Measurements from ENCODE around the gene MRPL36.
"Not testable (repeated sequence)": the region's sequence is repeated elsewhere in the genome, so short reads cannot be mapped to it uniquely, and the experiment has no call there.

The MRPL36 gene

DNA sequence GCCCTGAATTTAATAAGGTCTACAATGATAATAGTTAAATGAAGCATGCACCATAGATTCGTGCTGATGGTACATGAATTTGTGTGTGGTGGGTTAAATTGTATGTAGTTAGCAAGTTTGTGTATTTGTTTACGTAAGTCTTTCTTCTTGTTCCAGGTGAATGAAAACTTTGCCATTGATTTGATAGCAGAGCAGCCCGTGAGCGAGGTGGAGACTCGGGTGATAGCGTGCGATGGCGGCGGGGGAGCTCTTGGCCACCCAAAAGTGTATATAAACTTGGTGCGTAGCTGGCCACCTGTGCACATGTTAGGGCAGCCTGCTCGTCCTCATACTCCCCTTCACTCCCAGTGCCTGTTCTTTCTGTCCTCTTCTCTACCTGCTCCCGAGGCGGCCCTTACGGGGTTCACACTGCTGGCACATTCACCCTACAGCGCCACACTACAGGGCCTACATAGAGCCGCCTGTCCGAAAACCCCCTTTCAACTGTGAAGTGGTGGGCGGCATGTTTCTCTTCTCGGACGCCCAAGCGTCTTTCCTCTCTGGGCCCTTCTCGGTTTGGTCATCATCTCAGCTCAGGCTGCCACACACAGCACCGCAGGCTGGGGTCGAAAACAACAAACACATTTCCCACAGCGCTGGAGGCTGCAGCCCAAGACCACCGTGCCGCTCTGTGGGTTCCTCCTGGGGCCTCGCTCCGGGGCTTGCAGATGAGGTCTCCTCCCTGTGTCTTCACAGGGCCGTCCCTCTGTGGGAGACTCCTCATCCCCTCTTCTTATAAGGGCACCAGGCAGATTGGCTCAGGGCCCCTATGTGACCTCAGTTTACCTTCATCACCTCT, 14.8 kb upstream of the MRPL36 start:
- no peak for DNase-seq

DNA sequence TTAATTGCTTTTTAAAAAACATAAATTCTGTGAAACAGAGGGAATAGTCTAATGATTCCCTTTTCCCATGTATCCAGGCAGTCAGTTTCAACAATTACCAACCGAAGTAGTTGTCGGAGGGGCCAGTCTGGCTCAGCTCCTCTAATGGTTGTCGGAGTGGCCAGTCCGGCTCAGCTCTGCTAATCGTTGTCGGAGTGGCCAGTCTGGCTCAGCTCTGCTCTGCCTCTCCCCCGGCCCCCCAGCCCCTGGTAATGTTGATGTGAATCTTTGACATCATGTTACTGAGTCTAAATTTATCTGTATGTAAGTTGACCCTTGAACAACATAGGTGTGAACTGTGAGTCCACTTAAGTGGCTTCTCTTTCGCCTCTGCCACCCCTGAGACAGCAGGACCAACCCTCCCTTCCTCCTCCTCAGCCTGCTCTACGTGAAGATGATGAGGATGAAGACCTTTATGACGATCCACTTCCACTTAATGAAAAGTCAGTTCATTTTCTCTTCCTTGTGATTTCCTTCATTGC, 11.0 kb upstream of the MRPL36 start:
- no peak for DNase-seq

DNA sequence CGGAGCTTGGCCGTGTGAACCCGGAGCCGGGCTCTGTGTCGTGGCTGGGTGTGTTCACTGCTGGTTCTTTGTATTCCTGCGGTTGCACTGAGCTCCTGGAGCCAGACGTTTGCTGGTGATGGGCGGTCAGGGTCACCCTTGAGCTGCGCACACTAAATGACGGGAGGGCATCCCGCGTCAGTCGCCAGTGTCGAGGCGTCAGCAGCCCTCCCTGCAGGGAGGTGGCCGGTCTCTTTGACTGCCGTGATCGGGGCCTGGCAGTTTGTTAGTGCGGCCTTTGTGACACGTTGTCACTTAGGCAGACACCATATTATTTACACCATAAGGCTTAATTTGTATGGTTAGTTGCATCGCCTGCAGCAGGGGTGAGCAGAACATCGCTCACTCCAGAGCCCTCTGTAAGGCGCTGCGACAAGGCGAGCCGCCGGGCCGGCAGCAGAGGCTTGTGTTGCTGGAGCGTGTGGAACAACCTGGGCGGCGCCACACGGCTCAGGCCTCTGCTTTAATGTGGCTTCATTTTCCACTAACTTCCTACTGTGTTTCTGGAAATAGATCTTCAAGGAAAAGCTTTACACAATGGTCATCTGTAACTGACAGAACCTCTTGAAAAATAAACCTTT, 9.9 kb upstream of the MRPL36 start:
- DNase-seq = no peak

DNA sequence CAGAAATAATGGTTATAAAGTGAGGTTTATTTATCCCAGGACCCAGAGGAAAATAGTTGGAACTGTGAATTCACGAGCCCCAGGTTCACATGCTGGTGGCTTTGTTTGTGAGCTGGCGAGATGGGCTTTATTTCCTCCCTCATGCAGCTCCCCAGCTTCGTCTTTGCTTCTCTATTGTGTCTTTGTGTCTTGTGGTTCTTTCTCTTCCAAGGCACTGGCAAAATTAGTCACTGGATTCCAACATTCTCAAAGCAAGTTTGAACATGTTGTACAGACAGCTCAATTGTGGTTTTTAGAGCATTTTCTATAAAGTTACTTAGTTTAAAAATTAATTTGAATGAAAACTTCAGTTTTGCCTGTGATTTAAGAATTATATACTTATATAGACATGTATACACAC, 8.8 kb upstream of the MRPL36 start:
- no peak for DNase-seq

DNA sequence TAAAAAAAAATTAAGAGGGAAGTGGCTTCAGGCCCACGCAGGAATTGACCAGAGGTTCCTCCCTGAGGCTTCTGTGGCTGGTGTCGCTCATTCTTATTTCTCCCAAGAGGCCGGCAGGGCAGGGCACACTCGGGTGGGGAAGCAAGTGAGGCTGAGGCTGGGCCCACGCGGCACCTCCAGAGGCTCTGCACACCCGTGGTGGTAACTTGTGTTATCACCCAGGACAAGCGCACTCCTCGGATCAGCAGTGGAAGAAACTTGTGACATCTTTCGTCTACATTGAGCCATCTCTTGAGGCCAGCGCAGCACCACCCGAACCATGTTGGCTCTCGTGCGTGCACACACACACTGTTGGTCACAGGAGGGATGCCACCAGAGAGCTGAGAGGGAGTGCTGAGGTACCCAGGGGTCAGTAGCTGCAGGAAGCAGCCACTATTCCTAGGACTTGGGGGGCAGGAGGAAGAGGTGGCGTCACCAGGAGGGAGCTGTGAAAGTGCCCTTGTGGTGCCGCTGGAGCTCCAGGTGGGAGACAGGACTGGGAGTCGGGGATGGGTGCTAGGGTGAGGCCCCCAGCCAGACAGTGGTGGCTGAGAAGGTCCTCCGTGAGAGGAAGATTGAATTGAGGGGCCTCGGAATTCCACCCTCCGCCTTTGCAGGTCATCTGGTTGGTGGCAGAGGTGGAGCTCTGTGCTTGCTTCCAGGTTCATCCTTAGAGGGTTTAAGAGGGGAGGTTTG, 8.0 kb upstream of the MRPL36 start:
- DNase-seq = no peak

DNA sequence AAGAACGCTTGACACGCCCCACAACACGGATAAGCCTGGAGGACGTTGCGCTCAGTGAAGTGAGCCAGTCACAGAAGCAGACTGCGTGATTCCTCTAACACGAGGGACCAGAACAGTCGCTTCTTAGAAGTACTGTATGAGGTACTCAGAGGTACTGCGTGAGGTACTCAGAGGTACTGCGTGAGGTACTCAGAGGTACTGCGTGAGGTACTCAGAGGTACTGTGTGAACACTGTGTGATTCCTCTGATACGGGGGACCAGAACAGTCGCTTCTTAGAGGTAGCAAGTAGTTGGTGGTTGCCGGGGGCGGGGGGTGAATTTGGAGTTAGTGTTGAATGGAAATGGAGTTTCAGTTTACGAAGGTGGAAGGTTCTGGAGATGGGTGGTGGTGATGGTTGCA, 7.3 kb upstream of the MRPL36 start:
- DNase-seq = no peak

DNA sequence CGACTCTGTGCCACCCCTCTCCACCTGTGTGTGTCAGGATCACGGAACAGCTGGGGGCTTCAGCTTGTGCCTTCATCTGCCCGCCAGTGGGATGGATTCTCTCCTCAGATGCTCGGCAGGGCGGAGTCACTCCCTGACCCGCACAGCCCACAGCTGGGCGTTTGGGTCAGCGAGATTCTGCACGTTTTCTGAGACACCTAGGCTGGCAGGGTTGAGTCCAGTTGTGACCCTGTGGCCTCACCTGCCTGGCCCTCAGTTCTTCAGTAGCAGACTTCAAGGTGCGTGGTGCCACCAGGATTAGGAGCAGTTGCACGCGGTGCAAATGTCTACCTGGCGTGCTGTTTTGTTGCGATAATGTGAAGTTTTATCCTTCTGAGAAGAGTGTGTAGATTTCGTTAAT, 6.6 kb upstream of the MRPL36 start:
- DNase-seq = no peak

DNA sequence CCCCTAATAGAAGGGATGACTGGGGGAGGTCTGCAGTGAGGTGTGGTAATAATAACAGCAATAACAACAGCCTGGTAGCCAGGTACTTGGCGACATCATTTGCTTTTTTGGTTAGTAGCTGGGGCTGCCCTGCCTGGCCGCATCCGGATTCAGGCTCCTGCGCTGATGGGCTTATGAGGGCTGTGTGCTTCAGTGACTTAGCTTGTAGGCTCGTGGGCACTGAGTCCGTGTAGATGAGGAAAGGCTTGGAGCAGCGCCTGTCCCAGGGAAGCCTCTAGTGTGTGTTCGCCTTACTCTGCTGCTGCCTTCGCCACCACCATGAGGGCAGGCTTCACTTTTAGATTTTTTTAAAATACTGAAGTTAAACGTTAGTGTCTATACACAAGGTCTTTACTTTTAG, 6.1 kb upstream of the MRPL36 start:
- DNase-seq = no peak

DNA sequence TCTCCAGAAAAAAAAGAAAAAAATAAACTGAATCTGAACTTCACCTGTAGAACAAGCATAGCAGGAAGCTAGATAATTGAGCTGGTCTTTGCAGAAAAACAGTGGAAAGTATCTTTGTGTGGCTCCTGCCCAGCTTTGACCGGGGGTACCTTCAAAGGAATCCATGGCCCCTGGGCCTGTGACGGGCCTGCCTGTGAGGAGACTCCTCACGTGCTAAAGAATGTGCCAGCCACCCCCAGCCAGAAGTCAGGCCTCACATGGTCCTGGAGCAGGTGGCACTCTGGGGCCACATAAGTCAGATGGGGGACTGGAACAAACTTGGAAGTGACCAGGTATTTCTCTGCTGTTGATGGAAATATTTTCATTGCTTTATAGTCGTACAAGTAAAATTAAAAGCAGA, 5.7 kb upstream of the MRPL36 start:
- no peak for DNase-seq

DNA sequence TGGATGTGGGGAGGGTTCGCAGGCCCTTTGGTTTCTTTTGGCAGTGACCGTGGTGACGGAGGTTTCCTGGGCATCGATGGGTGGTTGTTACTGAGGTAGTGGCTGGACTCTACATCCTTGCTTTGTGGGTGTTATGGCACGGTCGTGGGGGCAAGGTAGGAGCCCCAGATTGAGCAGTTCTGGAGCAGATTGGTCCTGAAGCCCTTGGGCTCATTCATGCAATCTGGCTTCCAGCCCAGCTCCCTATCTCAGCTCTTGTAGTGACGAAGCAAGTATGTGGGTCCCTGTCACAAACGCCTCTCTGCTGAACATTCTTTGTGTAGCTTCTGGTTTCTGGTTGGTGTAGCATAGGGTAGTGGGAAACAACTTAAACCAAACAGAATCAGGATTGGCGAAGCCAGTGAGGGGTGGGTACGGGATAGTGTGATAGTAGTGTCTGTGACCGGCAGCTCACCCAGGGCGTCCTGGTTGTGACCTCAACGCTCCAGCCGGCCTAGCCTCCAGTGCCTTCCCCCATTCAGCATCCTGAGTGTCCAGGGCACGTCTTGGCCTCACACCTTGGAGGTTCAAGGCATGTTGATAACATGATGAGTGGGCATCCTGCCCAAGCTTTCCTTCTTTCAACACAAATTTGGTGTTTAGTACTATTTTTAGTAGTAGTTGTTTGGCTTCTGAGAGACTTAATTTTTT, 4.5 kb upstream of the MRPL36 start:
- DNase-seq = no peak

DNA sequence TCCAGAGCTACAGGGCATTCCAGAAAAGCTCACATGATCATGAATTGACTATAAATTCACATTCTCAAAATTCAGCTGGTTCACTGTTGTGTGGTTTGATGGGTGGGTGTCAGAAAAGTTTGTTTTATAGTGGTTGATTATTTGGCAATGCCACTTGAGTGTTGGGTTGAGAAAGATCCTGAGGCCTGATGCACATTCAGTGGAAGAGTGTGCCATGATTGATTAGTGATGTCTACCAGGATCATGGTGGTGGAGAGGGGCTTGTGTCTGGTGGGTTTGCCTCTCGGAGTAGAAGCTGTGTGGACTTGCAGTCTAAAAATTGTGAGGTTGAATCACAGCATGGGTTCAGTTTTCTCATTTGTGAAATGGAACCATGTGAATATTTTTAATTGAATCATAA, 3.6 kb upstream of the MRPL36 start:
- DNase-seq = no peak

DNA sequence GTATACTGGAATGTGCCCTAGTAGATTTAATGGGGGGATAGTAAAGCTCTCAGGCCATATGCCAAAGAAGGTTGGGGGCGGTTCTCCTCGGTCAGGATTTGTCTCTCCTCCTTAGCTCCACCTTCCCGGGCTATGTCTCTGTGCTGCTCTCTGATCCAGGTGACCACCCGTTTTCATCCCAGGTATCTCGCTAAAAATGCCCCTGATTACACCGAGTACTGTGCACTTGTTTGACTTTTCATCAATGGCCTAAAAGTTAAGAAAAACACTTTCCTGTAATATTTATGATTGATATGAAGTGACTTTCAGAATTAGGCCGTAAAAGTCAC, 2.3 kb upstream of the MRPL36 start:
- no peak for DNase-seq

DNA sequence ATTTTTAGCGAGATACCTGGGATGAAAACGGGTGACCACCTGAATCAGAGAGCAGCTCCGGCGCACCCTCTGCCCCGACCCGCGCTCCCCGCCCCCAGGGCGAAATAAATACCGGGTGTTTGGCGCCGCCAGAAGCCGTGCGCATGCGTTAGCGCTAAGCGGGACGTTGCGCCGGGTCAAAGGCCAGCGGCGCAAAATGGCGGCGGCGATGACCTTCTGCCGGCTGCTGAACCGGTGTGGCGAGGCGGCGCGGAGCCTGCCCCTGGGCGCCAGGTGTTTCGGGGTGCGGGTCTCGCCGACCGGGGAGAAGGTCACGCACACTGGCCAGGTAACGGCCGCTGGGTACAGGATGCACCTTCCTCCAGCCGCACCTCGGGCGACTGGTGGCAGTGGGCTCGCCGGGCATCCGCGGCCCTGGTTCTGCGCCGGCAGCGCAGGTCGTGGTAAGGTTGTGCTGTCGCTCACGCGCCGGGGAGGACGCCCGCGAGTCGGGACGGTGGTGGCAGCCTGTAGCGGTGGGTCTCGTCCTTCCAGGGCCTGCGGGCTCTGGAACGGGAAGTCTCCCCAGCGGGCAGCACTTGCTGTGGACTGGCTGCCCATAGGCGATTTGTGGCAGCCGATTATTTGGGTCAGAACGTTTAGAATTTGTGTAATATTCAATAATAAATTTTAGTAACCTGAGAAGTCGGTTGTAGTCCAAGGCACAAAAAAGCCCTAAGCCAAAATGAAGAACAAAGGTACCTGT, 1.8 kb upstream of the MRPL36 start, which contains the start of gene NDUFS6:
Gene NDUFS6, plus strand, starts transcription at position 186 of the 745 bp plus-strand sequence. Its CDS starts 11 bp downstream, at position 197.
- DNase-seq = peak; percentile 87

DNA sequence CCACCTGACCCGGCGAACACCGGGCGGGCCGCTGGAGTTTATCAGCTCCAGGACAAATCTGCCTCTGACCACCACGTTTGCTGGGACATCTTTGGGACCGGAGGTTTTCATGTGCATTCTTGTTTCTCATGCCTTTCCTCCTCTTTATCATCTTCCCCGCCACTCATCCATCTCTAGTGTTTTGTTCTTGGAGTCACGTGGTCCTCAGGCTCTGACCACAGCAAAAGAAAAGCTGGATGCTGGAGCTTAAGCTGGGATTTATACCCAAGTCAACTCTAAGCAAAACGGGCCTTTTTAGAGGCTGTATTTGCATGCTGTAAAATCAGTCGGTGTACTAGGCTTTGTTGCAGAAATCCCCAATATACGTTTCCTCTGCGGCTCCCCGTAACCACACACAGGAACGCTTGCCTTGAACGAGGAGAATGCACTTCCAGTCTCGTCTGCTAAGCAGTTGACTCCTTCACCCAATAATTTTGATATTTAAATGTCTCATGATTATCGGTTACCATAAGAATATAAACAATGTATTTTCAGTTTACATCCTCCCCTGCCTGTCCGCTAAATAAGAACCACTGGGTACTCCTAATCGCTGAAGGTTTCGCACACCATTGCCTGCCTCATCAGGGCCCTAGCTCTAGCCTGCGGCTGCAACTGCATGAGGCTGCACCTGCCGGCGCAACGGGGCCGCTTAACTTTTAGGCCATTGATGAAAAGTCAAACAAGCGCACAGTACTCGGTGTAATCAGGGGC, 1.0 kb upstream of the MRPL36 start:
- DNase-seq = peak; percentile 9

DNA sequence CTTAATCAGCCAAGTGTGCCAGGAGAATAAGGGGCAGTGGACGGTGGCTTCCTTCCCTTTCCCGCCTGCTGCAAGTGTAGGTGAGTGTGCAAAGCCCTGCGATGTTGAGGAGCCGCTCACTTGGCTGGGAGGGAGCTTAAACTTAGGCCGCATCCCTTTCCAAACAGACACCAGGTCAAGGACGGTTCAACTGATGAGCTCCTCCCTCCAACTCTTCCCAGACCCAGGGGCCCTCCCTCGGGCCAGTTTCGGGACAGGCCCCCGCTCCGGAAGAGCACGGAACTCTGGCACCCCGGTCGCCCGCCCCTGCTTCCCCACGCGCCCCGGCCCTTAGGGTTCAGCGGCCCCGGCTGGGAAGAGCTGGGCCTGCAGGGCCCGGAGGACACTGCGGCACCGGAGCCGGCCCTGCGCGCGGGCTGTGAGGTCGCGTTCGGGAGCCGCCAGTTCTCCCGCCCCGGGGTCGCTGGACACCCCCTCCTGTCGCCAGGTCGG, 481 bp downstream of the MRPL36 start:
- peak; percentile 37 for DNase-seq

DNA sequence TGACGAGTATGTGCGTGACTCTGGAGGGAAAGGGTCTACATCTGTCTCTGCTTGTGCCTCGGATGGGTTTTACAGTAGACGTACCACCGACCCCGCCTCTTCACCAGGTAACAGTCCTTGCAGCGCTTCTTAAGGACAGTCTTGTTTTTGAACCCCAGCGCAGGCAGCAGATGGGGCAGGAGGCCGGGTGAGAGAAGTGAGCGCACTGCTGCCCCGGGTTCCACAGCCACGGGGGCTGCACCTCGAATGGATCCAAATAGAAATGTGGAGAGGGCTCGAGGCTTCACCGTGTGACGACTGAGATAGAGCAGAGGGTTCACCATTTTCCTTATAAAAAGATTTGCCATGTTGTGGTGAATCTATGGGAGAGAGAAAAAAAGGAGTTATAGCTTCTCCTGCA, 1.0 kb downstream of the MRPL36 start:
- not testable (repeated sequence) for DNase-seq

DNA sequence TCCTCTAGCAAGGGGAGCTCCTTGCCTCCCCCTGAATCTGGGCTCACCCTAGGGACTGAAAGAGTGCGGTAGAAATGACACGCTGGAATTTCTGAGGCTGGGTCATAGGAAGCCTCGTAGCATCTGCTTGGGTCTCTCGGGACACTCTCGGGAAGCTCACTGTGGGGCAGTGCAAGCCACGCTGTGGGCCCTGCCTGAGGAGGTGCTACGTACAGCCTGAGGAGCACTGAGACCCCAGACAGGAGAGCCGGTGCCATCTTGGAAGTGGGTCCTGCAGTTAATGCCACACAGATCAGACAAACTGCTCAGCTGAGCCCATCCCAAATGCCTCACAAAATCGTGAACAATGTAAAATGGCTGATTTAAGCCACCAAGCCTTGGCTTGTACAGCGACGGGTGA, 1.8 kb downstream of the MRPL36 start:
- DNase-seq = no peak

DNA sequence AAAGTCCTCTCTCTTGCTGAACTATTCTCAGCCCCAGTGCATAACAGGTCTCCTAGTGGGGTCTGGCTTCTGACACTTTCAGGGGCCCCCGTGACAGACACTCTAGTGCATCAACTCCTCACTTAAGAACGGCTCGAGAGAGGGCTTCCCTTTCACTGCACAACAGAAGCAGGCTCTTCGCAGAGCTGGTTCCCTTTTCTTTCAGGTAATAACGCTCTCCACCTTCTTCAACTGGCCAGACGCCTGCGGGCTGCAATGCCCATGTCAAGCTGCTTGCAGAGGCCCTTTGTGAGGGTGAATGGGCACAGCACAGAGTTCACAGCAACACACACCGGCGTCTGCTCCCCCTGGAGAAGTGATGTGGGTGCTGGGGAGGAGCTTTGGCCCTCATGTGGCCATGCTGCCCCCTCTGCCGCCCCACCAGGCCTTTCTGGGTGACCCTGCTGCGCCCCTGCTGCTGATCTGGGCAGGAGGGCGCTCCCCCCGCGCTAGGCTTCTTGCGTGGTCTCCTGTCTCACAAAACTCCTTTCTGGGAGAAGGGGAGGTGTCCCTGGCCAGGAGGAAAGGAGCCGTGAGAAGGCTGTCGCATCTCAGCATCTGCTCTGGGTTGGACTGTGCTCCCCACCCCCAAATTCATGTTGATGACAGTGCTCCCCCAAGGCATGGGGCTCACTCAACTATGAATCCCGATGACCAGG, 2.4 kb downstream of the MRPL36 start:
- no peak for DNase-seq

DNA sequence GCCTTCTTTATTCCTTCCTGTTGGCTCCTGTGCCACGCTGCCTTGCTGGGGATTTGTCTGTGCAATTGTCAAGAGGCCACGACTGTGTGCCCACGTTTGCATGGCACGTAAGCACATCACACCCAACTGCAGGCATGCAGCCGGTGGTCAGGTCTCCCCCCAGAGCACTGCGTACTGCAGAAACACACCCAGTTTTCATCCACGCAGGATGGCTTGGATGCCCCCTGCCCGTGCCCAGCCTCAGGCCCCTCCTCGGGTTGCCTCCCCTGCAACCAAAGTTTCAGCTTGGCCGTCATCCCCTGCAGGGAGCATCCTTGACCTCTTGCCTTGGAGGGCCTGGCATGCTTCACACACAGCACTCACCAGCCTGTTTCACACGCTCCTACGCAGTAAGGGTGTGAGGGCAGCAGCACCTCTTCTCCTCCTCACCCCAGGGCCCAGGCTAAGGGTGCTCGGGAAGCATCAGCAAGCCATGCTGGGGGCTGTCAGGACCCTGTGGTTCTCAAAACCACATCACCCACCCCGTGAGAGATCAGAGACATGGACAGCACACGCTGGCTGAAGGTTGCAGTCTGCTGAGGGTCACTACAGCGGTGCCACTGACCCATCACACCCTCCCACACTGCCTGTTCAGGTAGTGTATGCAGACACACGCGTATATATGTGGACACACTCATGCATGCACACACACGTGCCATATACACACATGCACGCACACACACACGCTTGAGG, 3.1 kb downstream of the MRPL36 start:
- DNase-seq = no peak

DNA sequence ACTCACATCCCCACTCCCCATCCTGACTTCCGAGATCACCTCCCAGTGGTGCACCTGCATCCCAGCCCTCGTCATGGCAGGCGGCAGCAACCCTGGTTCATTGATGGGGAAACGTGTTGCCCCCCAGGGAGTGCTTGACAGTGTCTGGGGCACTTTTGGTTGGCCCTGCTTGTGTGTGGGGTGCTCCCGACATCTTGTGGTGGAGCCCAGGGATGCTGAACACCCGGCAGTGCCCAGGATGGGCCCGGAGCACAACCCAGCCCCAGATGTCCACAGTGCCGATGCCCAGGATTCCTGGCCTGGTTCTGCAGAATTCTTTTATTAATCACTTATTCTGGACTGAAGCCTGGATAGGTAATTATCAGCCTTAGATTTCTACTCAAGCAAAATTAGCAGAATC, 3.7 kb downstream of the MRPL36 start:
- no peak for DNase-seq

All from suppressor macrophage treated with lipopolysaccharide for 4 hours (primary cell).